ENCODE measurements around the gene EIF4E1B. TPM values are rescaled to one million over a fixed set of nuclear protein-coding genes. Genes with fewer than 3 reads are reported as not detected.

Gene EIF4E1B, protein sequence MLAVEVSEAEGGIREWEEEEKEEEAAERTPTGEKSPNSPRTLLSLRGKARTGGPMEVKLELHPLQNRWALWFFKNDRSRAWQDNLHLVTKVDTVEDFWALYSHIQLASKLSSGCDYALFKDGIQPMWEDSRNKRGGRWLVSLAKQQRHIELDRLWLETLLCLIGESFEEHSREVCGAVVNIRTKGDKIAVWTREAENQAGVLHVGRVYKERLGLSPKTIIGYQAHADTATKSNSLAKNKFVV
- total RNA-seq, result not detected in 2 replicates

GRCh38 chr5:176629853-176630680 lies at the start of gene EIF4E1B, which contains the start of gene SNCB:
Gene EIF4E1B, plus strand, starts transcription at chr5:176630675. Its CDS starts 12,113 bp downstream, at chr5:176642788.
Gene SNCB, minus strand, starts transcription at chr5:176630534. Its CDS starts 880 bp downstream, at chr5:176629654.

GRCh38 chr5:176609724-176610434 lies 20.6 kb upstream of the EIF4E1B start, which contains the start of gene GPRIN1:
Gene GPRIN1, minus strand, starts transcription at chr5:176610156. Its CDS starts 10,322 bp downstream, at chr5:176599834.

DNA sequence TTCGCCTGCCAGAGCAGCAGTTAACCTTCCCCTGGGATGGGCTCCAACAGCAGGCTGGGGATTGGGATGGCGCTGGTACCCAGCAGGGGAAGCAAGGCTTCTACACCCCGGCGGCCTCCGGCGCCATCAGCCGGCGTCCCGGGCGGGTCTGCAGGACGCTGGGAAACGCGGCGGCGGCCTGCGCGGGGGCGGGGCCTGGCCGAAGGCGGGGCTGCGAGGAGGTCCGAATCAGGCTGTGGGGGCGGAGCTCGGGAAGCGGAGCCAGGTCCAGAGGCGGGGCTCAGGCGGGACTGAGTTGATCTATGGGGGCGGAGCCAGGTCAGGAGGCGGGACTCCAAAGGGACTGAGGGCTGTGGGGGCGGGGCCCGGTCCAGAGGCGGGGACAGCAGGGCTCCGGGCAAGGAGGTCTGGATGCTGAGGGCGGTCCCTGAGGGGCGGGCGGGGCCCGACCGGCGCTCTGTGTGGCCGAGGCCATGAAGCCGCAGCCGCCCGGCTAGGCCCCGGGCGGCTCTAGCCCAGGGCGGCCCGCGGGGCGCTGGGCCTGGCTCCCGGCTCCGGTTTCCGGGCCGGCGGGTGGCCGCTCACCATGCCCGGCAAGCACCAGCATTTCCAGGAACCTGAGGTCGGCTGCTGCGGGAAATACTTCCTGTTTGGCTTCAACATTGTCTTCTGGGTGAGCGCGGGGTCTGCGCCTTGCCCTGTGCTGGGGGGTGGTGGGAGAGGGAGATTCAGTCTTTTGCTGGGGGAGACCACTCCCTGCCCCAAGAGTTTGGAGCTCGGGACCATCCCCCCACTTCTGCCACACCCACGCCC lies 16.8 kb downstream of the EIF4E1B start, which contains the start of gene TSPAN17:
Gene TSPAN17, plus strand, starts transcription at position 455 of the 813 bp plus-strand sequence. Its CDS starts 132 bp downstream, at position 587.

Other genes with a start within 250 kb of the EIF4E1B start
- 19.1 and 19.6 TPM in 2 replicates for gene NOP16, start 242.1 kb upstream of the EIF4E1B start, total RNA-seq
- gene HIGD2A, start 241.9 kb upstream of the EIF4E1B start, total RNA-seq, result 70.5 and 122 TPM in 2 replicates
- 72.9 and 73.5 TPM in 2 replicates for gene CLTB, start 214.1 kb upstream of the EIF4E1B start, total RNA-seq
- gene FAF2, start 182.3 kb upstream of the EIF4E1B start, total RNA-seq, result 26.2 and 27.1 TPM in 2 replicates
- gene RNF44, start 93.3 kb upstream of the EIF4E1B start, total RNA-seq, result 6.7 and 11.5 TPM in 2 replicates
- gene CDHR2, start 81.3 kb upstream of the EIF4E1B start, total RNA-seq, result not detected in 2 replicates
- gene GPRIN1, start 20.5 kb upstream of the EIF4E1B start, total RNA-seq, result 2.2 and 2.4 TPM in 2 replicates
- gene SNCB, start 141 bp upstream of the EIF4E1B start, total RNA-seq, result 0.10 and 0.56 TPM in 2 replicates
- 19.3 and 20.2 TPM in 2 replicates for gene TSPAN17, start 16.8 kb downstream of the EIF4E1B start, total RNA-seq
- 0.44 and 0.78 TPM in 2 replicates for gene UNC5A, start 179.9 kb downstream of the EIF4E1B start, total RNA-seq

Measured in cardiac ventricle fibroblast (primary cell).